Measurements from ENCODE around the gene TBC1D8. TPM values are rescaled to one million over a fixed set of nuclear protein-coding genes. Genes with fewer than 3 reads are reported as not detected.

Gene TBC1D8
- total and polyA plus RNA-seq, 2 donors (not counting 1 experiment from before 2014, with no cell fraction given) = 1.7 to 15.7 TPM

DNA sequence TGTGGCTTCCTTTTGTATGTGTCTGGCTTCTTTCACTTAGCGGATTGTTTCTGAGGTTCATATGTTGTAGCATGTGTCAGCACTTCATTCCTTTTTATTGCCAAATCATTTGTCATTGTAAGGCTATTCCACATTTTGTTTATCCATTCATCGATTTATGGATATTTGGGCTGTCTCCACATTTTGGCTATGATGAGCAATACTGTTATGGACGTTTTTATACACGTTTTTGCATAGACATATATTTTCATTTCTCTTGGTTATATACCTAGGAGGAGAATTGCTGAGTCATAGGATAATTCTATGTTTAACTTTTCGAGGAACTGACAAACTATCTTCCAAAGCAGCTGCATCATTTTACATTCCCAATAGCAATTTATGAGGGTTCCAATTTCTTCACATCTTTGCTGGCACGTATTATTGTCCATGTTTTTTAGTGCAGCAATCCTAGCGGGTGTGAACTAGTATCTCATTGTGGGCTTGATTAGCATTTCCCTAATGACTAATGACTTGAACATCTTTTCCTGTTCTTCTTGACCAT, 48.1 kb upstream of the TBC1D8 start:
- no peak overlapping the region for H3K27ac ChIP-seq (ENCODE audit: low read length in 2 of 2)
- no peaks in the 10 kb centered on the region for H3K79me2 ChIP-seq (ENCODE audit: control insufficient read depth, insufficient read depth, low read length)
- ChIA-PET POLR2A (no interaction called here), CTCF (no interaction called here)
- no peak overlapping the region for H3K27ac Mint-ChIP-seq
- ATAC-seq (ENCODE audit: low read depth) (no peak), DNase-seq (no peak)
- intact Hi-C loops (cut with micrococcal nuclease) = no loop called here
- peaks cover 7% of the 10 kb centered on the region for H3K27me3 Mint-ChIP-seq
- H3K4me2 ChIP-seq (replicated peaks; ENCODE audit: low read depth, low read length, poor library complexity, severe bottlenecking) = no peak overlapping the region
- H3K9ac ChIP-seq (ENCODE audit: low read length) = no peak overlapping the region
- H3K36me3 ChIP-seq (replicated peaks in 1 of 2; ENCODE audit: control extremely low read depth in 1 of 2, control insufficient read depth in 1 of 2, extremely low read depth in 1 of 2, insufficient read depth in 2 of 2, low read length in 1 of 2) = no peaks in the 10 kb centered on the region
- no peak for TF ChIP-seq EZH2 (IDR thresholded peaks at IDR 0.05; ENCODE audit: borderline replicate concordance, insufficient read depth, low read depth, low read length, poor library complexity, severe bottlenecking)
- TF ChIP-seq, protein P1, sequence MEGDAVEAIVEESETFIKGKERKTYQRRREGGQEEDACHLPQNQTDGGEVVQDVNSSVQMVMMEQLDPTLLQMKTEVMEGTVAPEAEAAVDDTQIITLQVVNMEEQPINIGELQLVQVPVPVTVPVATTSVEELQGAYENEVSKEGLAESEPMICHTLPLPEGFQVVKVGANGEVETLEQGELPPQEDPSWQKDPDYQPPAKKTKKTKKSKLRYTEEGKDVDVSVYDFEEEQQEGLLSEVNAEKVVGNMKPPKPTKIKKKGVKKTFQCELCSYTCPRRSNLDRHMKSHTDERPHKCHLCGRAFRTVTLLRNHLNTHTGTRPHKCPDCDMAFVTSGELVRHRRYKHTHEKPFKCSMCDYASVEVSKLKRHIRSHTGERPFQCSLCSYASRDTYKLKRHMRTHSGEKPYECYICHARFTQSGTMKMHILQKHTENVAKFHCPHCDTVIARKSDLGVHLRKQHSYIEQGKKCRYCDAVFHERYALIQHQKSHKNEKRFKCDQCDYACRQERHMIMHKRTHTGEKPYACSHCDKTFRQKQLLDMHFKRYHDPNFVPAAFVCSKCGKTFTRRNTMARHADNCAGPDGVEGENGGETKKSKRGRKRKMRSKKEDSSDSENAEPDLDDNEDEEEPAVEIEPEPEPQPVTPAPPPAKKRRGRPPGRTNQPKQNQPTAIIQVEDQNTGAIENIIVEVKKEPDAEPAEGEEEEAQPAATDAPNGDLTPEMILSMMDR (IDR thresholded peaks at IDR 0.05) = no peak
- H3K4me1 ChIP-seq (ENCODE audit: control insufficient read depth in 2 of 2, insufficient read depth in 2 of 2, low read length in 2 of 2) = no peaks in the 10 kb centered on the region
- no peaks in the 10 kb centered on the region for H3K9me3 Mint-ChIP-seq (ENCODE audit: insufficient read depth)
- H3K27me3 ChIP-seq (replicated peaks in 1 of 4; ENCODE audit: control extremely low read depth in 1 of 4, control insufficient read depth in 3 of 4, insufficient read depth in 4 of 4, low read length in 3 of 4) = no peaks in the 10 kb centered on the region
- no peaks in the 10 kb centered on the region for H3K9me3 ChIP-seq (ENCODE audit: control extremely low read depth in 1 of 3, control insufficient read depth in 2 of 3, insufficient read depth in 1 of 3, low read length in 2 of 3)
- 100% methylated on average over 1 of the region's 7 CpGs for WGBS (ENCODE audit: insufficient coverage)
- H3K4me3 ChIP-seq (ENCODE audit: control extremely low read depth in 1 of 5, extremely low read depth in 1 of 5, insufficient read depth in 1 of 5, low read depth in 2 of 5, low read length in 4 of 5) = no peak overlapping the region
- no peaks in the 10 kb centered on the region for H4K20me1 ChIP-seq (ENCODE audit: control insufficient read depth, insufficient read depth, low read length, poor library complexity, severe bottlenecking)
- H2AFZ ChIP-seq (ENCODE audit: insufficient read depth, low read depth, low read length, poor library complexity, severe bottlenecking) = no peak overlapping the region
- H3K4me3 Mint-ChIP-seq = no peak overlapping the region
- no peaks in the 10 kb centered on the region for H3K4me1 Mint-ChIP-seq

DNA sequence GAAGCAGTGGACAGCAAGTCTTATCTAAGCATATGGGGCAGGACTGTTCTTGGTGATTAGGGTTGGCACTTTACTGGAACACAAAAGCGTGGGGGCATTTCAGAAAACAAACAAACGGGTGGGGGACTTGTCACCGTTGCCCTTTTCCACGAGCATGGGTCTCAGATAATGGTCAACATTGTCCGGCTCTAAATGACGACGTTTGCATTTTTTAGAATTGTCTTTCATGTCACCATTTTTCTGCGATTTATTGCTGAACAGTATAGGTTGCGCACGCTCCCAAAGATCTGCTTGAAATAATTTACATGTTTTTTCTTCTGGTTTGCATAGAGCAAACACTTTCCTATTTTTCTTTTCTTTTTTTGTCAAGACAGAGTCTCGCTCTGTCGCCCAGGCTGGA, 46.6 kb upstream of the TBC1D8 start:
- WGBS (ENCODE audit: insufficient coverage) = 96% methylated on average over 10 of the region's 12 CpGs
- TF ChIP-seq, protein P1 (IDR thresholded peaks at IDR 0.05) = no peak
- no peak for TF ChIP-seq EZH2 (IDR thresholded peaks at IDR 0.05; ENCODE audit: borderline replicate concordance, insufficient read depth, low read depth, low read length, poor library complexity, severe bottlenecking)
- Mint-ChIP-seq H3K9me3 (ENCODE audit: insufficient read depth) (no peaks in the 10 kb centered on the region), H3K27me3 (peaks cover 11% of the 10 kb centered on the region), H3K4me3 (no peak overlapping the region), H3K27ac (no peak overlapping the region), H3K4me1 (no peaks in the 10 kb centered on the region)
- H3K4me2 ChIP-seq (replicated peaks; ENCODE audit: low read depth, low read length, poor library complexity, severe bottlenecking) = no peak overlapping the region
- DNase-seq (no peak), ATAC-seq (ENCODE audit: low read depth) (no peak)
- ChIA-PET POLR2A (no interaction called here), CTCF (interaction anchor here (0.6 to 3.3 kb wide), 7 partner anchors 7 to 184 kb away, joined by 3 to 32 read pairs (median 5); no protein-coding TSS in a partner anchor)
- no peaks in the 10 kb centered on the region for H3K36me3 ChIP-seq (replicated peaks in 1 of 2; ENCODE audit: control extremely low read depth in 1 of 2, control insufficient read depth in 1 of 2, extremely low read depth in 1 of 2, insufficient read depth in 2 of 2, low read length in 1 of 2)
- no peak overlapping the region for H3K9ac ChIP-seq (ENCODE audit: low read length)
- no peak overlapping the region for H3K4me3 ChIP-seq (ENCODE audit: control extremely low read depth in 1 of 5, extremely low read depth in 1 of 5, insufficient read depth in 1 of 5, low read depth in 2 of 5, low read length in 4 of 5)
- H3K79me2 ChIP-seq (ENCODE audit: control insufficient read depth, insufficient read depth, low read length) = no peaks in the 10 kb centered on the region
- no peaks in the 10 kb centered on the region for H3K27me3 ChIP-seq (replicated peaks in 1 of 4; ENCODE audit: control extremely low read depth in 1 of 4, control insufficient read depth in 3 of 4, insufficient read depth in 4 of 4, low read length in 3 of 4)
- H4K20me1 ChIP-seq (ENCODE audit: control insufficient read depth, insufficient read depth, low read length, poor library complexity, severe bottlenecking) = no peaks in the 10 kb centered on the region
- intact Hi-C loops (cut with micrococcal nuclease) = no loop called here
- H2AFZ ChIP-seq (ENCODE audit: insufficient read depth, low read depth, low read length, poor library complexity, severe bottlenecking) = no peak overlapping the region
- no peaks in the 10 kb centered on the region for H3K9me3 ChIP-seq (ENCODE audit: control extremely low read depth in 1 of 3, control insufficient read depth in 2 of 3, insufficient read depth in 1 of 3, low read length in 2 of 3)
- no peak overlapping the region for H3K27ac ChIP-seq (ENCODE audit: low read length in 2 of 2)
- H3K4me1 ChIP-seq (ENCODE audit: control insufficient read depth in 2 of 2, insufficient read depth in 2 of 2, low read length in 2 of 2) = no peaks in the 10 kb centered on the region

Measured in B cell (primary cell).